Mononuclear cell (primary cell): ENCODE measurements around the gene INPP1. TPM values are rescaled to one million over a fixed set of nuclear protein-coding genes. Genes with fewer than 3 reads are reported as not detected.
"Not testable (repeated sequence)": the region's sequence is repeated elsewhere in the genome, so short reads cannot be mapped to it uniquely, and the experiment has no call there.

Source experiments
- H3K27me3 ChIP-seq: 2 replicates; pipeline ENCODE4 v1.6.0; 2011; ENCODE audit warnings: low read length, control low read depth; ENCODE audit not compliant: insufficient read depth
- H3K4me1 ChIP-seq: 2 replicates; pipeline ENCODE4 v1.5.1; 2011; ENCODE audit warnings: mild to moderate bottlenecking, low read length, control low read depth; ENCODE audit not compliant: insufficient read depth
- H3K4me3 ChIP-seq: 2 replicates; pipeline ENCODE4 v1.5.1; 2011; ENCODE audit warnings: mild to moderate bottlenecking, low read length, moderate library complexity
- H3K9me3 ChIP-seq: 2 replicates; pipeline ENCODE4 v1.5.1; 2011; ENCODE audit warnings: low read depth, mild to moderate bottlenecking, control low read depth, low read length
- total RNA-seq: library from RNA; depleted of rRNA; stranded (reverse); fragments of >200 nt; gene quantifications from one replicate; pipeline ENCODE4 v1.2.3, GENCODE V29; 2012

The INPP1 gene
- total RNA-seq, 1 donor, result 2.2 TPM

DNA sequence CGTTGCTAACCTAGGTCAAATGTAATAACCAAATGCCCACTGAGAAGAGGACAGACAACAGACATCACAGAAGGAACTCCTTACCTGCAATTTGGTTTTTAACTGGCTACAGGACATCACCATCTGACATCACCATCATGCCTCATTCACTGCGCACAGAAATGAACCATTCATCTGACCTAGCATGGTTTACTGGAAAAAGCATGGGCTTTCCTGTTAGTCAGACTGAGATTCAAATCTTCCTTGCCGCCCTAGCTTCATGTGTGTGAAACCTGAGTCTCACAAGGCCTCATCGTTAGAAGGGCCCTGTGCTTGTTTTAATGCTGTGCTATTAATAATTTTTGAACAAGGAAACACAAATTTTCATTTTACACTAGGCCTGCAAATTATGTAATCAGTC is 22.7 kb upstream of the INPP1 start:
- Histone ChIP-seq H3K4me1 (peaks cover 32% of the 10 kb centered on the region), H3K4me3 (no peak overlapping the region), H3K27me3 (no peaks in the 10 kb centered on the region)

DNA sequence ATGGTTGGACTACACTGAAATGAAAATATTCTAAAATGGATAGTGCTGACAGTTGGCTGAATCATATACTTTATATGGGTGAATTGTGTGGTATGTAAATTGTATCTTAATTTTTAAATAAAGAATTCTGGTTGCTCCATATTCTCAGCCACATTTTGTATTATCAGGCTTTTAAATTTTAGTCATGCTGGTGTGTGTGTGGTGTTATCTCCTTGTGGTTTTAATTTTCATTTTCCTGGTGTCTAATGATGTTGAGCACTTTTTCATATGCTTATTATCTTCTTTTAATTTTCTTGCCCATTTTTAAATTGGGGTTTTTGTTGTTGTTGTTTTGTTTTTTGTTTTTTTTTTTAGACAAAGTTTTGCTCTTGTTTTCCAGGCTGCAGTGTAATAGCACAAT is 20.0 kb upstream of the INPP1 start:
- no peak overlapping the region for H3K4me3 ChIP-seq
- no peaks in the 10 kb centered on the region for H3K9me3 ChIP-seq
- peaks cover 9% of the 10 kb centered on the region for H3K27me3 ChIP-seq
- peaks cover 16% of the 10 kb centered on the region for H3K4me1 ChIP-seq

More for the DNA sequence above, 22.7 kb upstream of the INPP1 start:
- H3K9me3 ChIP-seq, result no peaks in the 10 kb centered on the region

DNA sequence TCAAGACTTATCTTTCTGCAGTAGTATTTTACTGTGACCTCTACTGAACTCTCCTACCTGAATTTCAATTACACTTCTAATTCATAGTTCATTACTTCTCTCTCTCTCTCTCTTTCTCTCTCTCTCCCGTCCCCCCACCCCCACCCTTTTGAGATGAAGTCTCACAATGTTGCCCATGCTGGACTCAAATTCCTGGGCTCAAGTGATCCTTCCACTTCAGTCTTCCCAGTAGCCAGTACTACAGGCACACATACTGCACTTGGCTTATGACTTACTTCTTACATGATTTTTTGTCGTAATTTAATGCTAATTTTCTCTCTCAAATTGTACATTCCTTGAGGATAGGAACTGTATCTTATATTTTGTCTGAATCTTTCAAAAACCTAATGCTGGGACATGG is 17.8 kb upstream of the INPP1 start:
- Histone ChIP-seq H3K4me1 (no peaks in the 10 kb centered on the region), H3K27me3 (peaks cover 12% of the 10 kb centered on the region), H3K9me3 (no peaks in the 10 kb centered on the region), H3K4me3 (no peak overlapping the region)

DNA sequence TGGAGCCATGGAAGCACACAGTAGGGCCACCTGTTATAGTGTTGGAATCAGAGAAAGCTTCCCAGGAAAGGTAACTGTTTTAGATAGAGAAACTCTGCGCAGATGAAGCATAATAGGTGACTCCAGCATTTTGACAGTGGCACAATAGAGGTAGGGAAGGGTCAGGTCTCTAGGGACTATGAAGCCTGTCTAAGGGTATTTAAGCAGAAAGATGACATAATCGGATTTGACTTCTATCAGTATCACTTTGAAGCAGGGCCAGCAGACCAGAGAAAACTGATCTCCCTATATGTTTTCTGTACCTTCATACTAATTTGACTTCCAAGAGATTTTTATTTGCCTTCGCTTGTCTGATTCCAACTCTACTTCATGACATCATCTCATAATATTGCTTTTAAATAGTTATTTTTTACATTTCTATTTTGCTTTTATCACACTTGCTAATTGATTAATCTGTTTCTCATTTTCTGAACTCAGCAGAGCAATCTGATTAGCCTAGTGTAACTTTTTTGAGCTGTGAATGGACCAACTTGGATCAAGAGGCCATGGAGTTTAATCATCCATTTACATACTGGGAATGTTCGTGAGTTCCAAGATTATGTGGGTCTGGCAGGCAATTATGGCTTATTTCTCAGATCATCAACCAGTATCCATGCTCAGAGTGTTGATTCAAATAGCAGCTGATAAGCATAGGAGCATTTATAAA is 15.4 kb upstream of the INPP1 start:
- Histone ChIP-seq H3K9me3 (no peaks in the 10 kb centered on the region), H3K27me3 (peaks cover 16% of the 10 kb centered on the region), H3K4me3 (no peak overlapping the region), H3K4me1 (no peaks in the 10 kb centered on the region)

DNA sequence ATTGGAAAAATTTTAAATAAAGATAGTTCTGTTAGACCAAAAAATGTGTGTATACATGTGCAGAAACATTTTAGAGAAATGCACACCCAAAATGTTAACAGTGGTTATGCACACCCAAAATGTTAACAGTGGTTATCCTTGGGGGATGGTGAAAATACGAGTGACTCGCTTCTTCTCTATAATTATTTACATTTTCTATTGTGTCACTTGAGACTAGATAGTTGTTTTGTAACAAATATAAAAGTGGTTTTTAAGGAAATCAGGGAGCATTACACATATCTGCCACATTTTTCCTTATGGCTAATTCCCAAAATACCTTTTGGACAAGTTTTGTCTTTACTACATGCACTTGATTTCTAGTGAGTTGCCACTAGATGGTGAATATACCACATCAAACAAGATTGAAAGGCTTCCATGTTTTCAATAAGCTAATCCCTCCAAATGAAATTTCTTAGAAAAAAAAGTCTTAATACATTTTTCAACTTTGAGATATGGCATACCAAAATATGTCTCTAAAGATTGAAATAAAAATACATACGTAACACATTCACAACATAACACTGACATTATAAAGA is 14.7 kb upstream of the INPP1 start:
- H3K4me1 ChIP-seq, result no peaks in the 10 kb centered on the region
- H3K4me3 ChIP-seq, result no peak overlapping the region
- peaks cover 16% of the 10 kb centered on the region for H3K27me3 ChIP-seq
- H3K9me3 ChIP-seq, result no peaks in the 10 kb centered on the region

DNA sequence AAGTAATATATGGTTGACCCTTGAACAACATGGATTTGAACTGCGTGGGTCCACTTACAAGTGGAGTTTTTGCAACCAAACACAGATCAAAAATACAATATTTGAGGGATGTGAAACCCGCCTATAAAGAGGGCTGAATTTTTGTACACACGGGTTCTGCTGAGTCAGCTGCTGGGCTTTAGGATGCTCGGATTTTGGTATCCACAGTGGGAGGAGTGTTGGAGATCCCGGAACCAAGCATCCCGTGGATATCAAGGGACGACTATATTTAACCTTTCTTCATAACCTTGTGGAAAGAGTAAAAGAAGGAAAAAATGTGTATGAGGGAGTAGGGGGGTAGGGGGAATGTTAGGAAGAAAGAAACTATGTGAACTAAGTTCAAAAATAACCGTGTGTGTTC is 10.0 kb upstream of the INPP1 start:
- Histone ChIP-seq H3K9me3 (no peaks in the 10 kb centered on the region), H3K4me3 (no peak overlapping the region), H3K27me3 (peaks cover 7% of the 10 kb centered on the region), H3K4me1 (no peaks in the 10 kb centered on the region)

DNA sequence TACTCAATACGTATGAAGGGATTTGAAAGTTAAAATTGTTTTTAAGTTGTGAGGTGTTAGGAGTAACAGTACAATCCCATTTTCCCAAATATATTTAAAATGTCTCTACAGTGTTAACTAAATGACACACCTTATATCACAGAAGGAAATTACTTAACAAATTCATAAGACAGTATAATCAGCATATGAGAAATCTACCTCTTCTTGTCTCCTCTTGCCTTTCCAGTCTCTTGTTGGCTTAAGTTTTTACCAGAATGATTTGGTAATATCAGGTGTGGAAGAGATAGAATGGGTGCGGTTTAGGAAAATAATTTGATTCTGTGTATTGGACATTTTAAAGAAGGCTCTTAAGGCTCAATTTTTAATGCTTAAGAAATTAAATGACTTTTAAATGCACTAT is 9.5 kb upstream of the INPP1 start:
- Histone ChIP-seq H3K27me3 (peaks cover 7% of the 10 kb centered on the region), H3K9me3 (no peaks in the 10 kb centered on the region), H3K4me3 (no peak overlapping the region), H3K4me1 (no peaks in the 10 kb centered on the region)

DNA sequence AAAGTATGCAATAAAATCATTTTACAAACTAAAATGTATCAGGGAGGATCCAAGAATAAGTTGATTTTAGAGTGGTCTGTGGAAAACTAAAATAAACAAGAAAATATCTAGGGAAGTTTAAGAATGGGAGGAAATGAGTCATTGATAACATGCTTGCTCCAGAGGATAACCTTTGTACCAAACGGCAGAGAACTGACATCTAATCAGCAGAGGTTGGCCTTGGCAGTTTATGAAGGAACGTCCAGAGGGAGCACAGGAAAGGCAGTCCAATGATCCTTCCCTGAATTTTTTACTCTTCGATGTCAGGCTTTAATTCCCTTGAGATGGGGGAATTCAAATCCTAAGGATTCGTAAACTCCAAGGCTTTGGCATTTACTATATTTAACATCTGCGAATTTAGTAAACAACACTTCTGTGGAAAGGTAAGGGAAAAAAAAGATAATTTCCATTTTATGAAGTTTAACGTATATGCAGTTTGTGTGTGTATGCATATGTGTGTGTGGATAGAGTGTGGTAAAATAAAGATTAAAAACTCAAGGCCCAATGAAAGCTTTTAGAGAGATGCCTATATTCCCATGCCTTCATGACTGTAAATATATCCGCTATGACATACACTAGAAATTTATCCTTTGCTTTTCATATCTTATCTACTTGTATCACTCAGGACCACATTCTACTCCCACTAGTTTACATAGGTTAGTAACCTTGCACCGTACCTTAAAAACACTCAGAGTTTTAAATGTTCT is 8.7 kb upstream of the INPP1 start:
- Histone ChIP-seq H3K4me3 (no peak overlapping the region), H3K9me3 (no peaks in the 10 kb centered on the region), H3K27me3 (peaks cover 4% of the 10 kb centered on the region), H3K4me1 (no peaks in the 10 kb centered on the region)

DNA sequence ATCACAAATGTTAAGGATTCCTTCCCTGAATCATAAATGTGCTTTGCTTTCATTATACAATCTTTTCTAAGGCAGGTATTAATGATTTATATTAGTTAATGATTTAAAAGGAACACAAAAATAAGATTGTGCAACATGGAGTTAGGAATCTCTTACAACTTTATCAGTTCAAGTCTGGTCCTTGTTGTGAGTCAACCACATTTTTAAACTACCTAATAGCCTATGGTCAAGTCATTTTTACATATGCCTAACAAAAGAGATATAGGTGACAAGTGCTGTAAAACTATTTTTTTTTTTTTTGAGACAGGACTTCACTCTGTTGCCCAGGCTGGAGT is 8.2 kb upstream of the INPP1 start:
- Histone ChIP-seq H3K4me1 (no peaks in the 10 kb centered on the region), H3K27me3 (peaks cover 4% of the 10 kb centered on the region), H3K4me3 (no peak overlapping the region), H3K9me3 (no peaks in the 10 kb centered on the region)

DNA sequence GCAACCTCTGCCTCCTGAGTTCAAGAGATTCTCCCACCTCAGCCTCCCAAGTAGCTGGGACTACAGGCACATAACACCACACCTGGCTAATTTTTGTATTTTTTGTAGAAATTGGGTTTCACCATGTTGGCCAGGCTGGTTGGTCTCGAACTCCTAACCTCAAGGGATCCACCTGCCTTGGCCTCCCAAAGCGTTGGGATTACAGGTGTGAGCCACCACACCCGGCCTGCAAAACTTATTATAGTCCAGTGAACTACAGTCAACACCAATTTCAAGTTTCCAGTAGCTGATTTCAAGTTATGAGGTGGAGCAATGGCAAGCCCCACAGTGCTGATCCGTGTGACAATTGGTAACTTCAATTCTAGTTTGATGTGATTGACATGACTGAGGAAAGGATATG is 7.8 kb upstream of the INPP1 start:
- not testable (repeated sequence) for H3K27me3 ChIP-seq, H3K4me3 ChIP-seq, H3K4me1 ChIP-seq, H3K9me3 ChIP-seq

DNA sequence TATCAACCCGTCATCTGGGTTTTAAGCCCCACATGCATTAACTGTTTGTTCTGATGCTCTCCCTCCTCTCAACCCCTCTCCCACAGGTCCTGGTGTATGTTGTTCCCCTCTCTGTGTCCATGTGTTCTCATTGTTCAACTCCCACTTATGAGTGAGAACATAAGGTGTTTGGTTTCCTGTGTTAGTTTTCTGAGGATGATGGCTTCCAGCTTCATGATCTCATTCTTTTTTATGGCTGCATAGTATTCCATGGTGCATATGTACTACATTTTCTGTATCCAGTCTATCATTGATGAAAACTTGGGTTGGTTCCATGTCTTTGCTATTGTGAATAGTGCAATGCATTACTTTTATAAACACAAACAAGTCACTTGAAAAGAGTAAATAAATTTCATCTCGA is 7.0 kb upstream of the INPP1 start:
- Histone ChIP-seq H3K4me3 (no peak overlapping the region), H3K9me3 (no peaks in the 10 kb centered on the region), H3K4me1 (no peaks in the 10 kb centered on the region), H3K27me3 (no peaks in the 10 kb centered on the region)

DNA sequence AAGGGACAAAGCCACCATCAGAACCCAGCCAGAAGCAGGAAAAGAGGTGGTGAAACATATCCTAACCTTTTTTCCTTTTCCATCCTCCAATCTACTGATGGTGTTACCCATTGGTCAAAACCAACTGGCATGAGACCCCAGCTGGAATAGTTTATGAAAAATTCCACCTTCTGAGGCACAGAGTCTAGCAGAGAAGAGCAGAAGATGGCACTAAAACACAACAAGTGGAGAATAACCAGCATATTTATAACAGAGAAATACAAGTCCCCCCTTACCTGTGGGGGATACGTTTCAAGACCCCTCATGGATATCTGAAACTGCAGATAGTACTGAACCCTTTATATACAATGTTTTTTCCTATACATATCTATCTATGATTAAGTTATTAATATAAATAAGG is 4.9 kb upstream of the INPP1 start:
- H3K27me3 ChIP-seq, result no peaks in the 10 kb centered on the region

DNA sequence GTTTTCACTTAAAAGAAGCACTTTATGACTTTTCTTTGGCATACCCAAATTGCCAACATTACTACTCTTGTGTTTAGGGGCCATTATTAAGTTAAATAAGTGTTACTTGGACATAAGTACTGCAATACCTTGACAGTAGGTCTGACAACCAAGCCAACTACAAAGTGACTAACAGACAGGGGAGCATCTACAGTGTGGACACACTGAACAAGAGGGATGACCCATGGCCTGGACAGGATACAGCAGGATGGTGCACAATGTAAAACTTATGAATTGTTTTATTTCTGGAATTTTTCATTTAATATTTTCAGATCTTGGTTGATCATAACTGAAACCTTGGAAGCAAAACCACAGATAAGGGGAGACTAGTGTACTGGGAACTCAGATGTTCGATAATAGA is 4.0 kb upstream of the INPP1 start:
- no peaks in the 10 kb centered on the region for H3K9me3 ChIP-seq

More for the DNA sequence above, 4.9 kb upstream of the INPP1 start:
- H3K4me1 ChIP-seq, result peaks cover 10% of the 10 kb centered on the region
- no peaks in the 10 kb centered on the region for H3K9me3 ChIP-seq
- no peak overlapping the region for H3K4me3 ChIP-seq

DNA sequence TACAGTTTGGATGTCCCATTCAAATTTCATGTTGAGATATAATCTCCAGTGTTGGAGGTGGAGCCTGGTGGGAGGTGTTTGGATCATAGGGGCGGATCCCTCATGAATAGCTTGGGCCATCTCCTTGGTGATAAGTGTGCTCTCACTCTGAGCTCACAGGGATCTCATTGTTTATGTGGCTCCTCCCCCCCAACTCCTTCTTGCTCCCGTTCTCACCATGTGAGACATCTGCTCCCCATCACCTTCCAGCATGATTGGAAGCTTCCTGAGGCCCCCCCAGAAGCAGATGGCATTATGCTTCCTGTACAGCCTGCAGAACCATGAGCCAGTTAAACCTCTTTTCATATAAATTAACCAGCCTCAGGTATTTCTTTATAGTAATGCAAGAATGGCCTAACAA is 3.0 kb upstream of the INPP1 start:
- Histone ChIP-seq H3K4me3 (no peak overlapping the region), H3K4me1 (peaks cover 17% of the 10 kb centered on the region), H3K27me3 (no peaks in the 10 kb centered on the region), H3K9me3 (no peaks in the 10 kb centered on the region)

More for the DNA sequence above, 4.0 kb upstream of the INPP1 start:
- H3K4me1 ChIP-seq, result peaks cover 13% of the 10 kb centered on the region
- H3K4me3 ChIP-seq, result no peak overlapping the region
- H3K27me3 ChIP-seq, result no peaks in the 10 kb centered on the region

DNA sequence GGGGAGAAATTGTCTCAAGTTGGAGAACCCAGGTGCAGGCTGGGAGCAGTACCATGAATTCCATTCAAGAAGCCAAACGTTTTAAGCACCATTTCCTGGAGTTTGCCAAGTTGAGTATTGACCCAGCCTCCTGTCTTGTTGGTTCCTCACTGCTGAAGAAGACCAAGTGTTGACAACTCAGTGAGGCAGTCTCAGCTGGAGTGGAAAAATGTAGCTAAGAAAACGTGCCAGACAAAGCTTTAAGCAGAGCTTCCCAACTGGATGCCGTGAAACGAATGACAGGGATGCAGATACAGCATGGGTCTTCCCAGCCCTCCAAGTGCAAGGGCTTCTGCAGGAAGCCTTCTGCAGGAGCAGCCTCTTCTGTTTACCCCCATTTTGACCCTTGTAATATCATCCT is 778 bp upstream of the INPP1 start:
- H3K9me3 ChIP-seq, result no peaks in the 10 kb centered on the region
- no peaks in the 10 kb centered on the region for H3K27me3 ChIP-seq
- H3K4me1 ChIP-seq, result peaks cover 20% of the 10 kb centered on the region
- H3K4me3 ChIP-seq, result no peak overlapping the region
